ENCODE results near the gene PPP2R3A.

- TF ChIP-seq POLR2A (IDR thresholded peaks at IDR 0.05; ENCODE audit: low read depth, low read length) (no peak), CTCF (IDR thresholded peaks at IDR 0.05; ENCODE audit: extremely low read depth in 1 of 2, insufficient read depth in 1 of 2, low read depth in 1 of 2, low read length in 2 of 2) (no peak), EZH2 (IDR thresholded peaks at IDR 0.05; ENCODE audit: borderline replicate concordance, low read depth, low read length, severe bottlenecking) (no peak), POLR2AphosphoS5 (IDR thresholded peaks at IDR 0.05; ENCODE audit: insufficient read depth, low read depth, low read length) (no peak), MAX (IDR thresholded peaks at IDR 0.05; ENCODE audit: insufficient read depth, insufficient read length) (no peak), FOS (IDR thresholded peaks at IDR 0.05; ENCODE audit: borderline replicate concordance, insufficient read depth, low read length) (no peak)
These were observed 38.9 kb upstream of the PPP2R3A start for GRCh38 chr3:135926664-135927063.

Data from endothelial cell of umbilical vein (primary cell).